GM19193 (cell line): ENCODE measurements around the gene OR6K6.

Source experiments
- POLR2A ChIP-seq: IDR thresholded peaks from 4 replicates; pipeline ENCODE4 v1.6.1; 2011; ENCODE audit not compliant: insufficient read depth, insufficient read length; ENCODE audit errors: extremely low read depth

OR6K6 gene

GRCh38 chr1:158754420-158754819 lies at the start of gene OR6K6:
Gene OR6K6, plus strand, starts transcription at chr1:158754720. Its CDS starts 168 bp downstream, at chr1:158754888.
- TF ChIP-seq POLR2A, result no peak

- TF ChIP-seq POLR2A, result no peak
Observed at GRCh38 chr1:158706096-158706495, 48.4 kb upstream of the OR6K6 start.

- TF ChIP-seq POLR2A, result no peak
Observed at GRCh38 chr1:158711098-158711497, 43.4 kb upstream of the OR6K6 start.

- no peak for TF ChIP-seq POLR2A
Observed at GRCh38 chr1:158714754-158715153, 39.8 kb upstream of the OR6K6 start.

- no peak for TF ChIP-seq POLR2A
Observed at GRCh38 chr1:158716335-158716734, 38.2 kb upstream of the OR6K6 start.

GRCh38 chr1:158717344-158717743 lies 37.2 kb upstream of the OR6K6 start:
- no peak for TF ChIP-seq POLR2A

- no peak for TF ChIP-seq POLR2A
Observed at GRCh38 chr1:158719664-158720063, 34.9 kb upstream of the OR6K6 start.

GRCh38 chr1:158720620-158721019 lies 33.9 kb upstream of the OR6K6 start, which contains the start of gene OR6K3:
Gene OR6K3, minus strand, starts transcription at chr1:158720720. Its CDS starts 2,605 bp downstream, at chr1:158718115.
- no peak for TF ChIP-seq POLR2A

GRCh38 chr1:158724442-158724841 lies 30.1 kb upstream of the OR6K6 start:
- no peak for TF ChIP-seq POLR2A

- TF ChIP-seq POLR2A, result no peak
Observed at GRCh38 chr1:158728510-158729225, 25.9 kb upstream of the OR6K6 start.

- no peak for TF ChIP-seq POLR2A
Observed at GRCh38 chr1:158730453-158730852, 24.1 kb upstream of the OR6K6 start.

- no peak for TF ChIP-seq POLR2A
Observed at GRCh38 chr1:158731707-158732106, 22.8 kb upstream of the OR6K6 start.

GRCh38 chr1:158732524-158732923 lies 22.0 kb upstream of the OR6K6 start:
- no peak for TF ChIP-seq POLR2A

GRCh38 chr1:158735848-158736247 lies 18.7 kb upstream of the OR6K6 start:
- no peak for TF ChIP-seq POLR2A

- TF ChIP-seq POLR2A, result no peak
Observed at GRCh38 chr1:158752155-158752712, 2.3 kb upstream of the OR6K6 start.
